ENCODE results near the gene ADAMTS13. TPM values are rescaled to one million over a fixed set of nuclear protein-coding genes. Genes with fewer than 3 reads are reported as not detected.

ADAMTS13 gene
- total and polyA plus RNA-seq, 2 donors (not counting 1 experiment from before 2014, with no cell fraction given) = 0.78 to 3.1 TPM

- Histone ChIP-seq H3K79me2 (ENCODE audit: control insufficient read depth, insufficient read depth, low read length) (no peaks in the 10 kb centered on the region), H3K4me2 (ENCODE audit: extremely low read depth, insufficient read depth, low read length) (no peak overlapping the region)
- TF ChIP-seq EZH2 (IDR thresholded peaks at IDR 0.05; ENCODE audit: low read length, missing control alignments) = no peak
- TF ChIP-seq, protein P1, sequence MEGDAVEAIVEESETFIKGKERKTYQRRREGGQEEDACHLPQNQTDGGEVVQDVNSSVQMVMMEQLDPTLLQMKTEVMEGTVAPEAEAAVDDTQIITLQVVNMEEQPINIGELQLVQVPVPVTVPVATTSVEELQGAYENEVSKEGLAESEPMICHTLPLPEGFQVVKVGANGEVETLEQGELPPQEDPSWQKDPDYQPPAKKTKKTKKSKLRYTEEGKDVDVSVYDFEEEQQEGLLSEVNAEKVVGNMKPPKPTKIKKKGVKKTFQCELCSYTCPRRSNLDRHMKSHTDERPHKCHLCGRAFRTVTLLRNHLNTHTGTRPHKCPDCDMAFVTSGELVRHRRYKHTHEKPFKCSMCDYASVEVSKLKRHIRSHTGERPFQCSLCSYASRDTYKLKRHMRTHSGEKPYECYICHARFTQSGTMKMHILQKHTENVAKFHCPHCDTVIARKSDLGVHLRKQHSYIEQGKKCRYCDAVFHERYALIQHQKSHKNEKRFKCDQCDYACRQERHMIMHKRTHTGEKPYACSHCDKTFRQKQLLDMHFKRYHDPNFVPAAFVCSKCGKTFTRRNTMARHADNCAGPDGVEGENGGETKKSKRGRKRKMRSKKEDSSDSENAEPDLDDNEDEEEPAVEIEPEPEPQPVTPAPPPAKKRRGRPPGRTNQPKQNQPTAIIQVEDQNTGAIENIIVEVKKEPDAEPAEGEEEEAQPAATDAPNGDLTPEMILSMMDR (conservative IDR thresholded peaks at IDR 0.05 in 1 of 2, IDR thresholded peaks at IDR 0.05 in 1 of 2; ENCODE audit: low read depth in 1 of 2, low read length in 2 of 2) = no peak
Measured at GRCh38 chr9:133496861-133497842, 75.0 kb downstream of the ADAMTS13 start.

GRCh38 chr9:133499132-133499891, 77.1 kb downstream of the ADAMTS13 start:
- Histone ChIP-seq H3K36me3 (ENCODE audit: control insufficient read depth, insufficient read depth, low read length) (no peaks in the 10 kb centered on the region), H3K27ac (ENCODE audit: insufficient read depth, low read length) (no peak overlapping the region), H2AFZ (ENCODE audit: low read length) (no peak overlapping the region), H3K27me3 (ENCODE audit: control insufficient read depth, insufficient read depth, low read length) (peaks cover 25% of the 10 kb centered on the region), H3K4me1 (ENCODE audit: control insufficient read depth, extremely low read depth, insufficient read depth, low read length) (no peaks in the 10 kb centered on the region), H4K20me1 (ENCODE audit: control insufficient read depth, extremely low read depth, insufficient read depth, low read length) (no peaks in the 10 kb centered on the region), H3K9ac (ENCODE audit: insufficient read depth, low read length) (no peak overlapping the region), H3K79me2 (ENCODE audit: control insufficient read depth, insufficient read depth, low read length) (no peaks in the 10 kb centered on the region), H3K4me3 (replicated peaks in 1 of 4; ENCODE audit: control extremely low read depth in 1 of 4, insufficient read depth in 1 of 4, low read depth in 3 of 4, low read length in 4 of 4) (no peak overlapping the region), H3K9me3 (ENCODE audit: control insufficient read depth, insufficient read depth, low read depth, low read length) (no peaks in the 10 kb centered on the region), H3K4me2 (ENCODE audit: extremely low read depth, insufficient read depth, low read length) (no peak overlapping the region)
- TF ChIP-seq, protein P1 (conservative IDR thresholded peaks at IDR 0.05 in 1 of 2, IDR thresholded peaks at IDR 0.05 in 1 of 2; ENCODE audit: low read depth in 1 of 2, low read length in 2 of 2) = peak in 1 of 2 donors; percentile 12
- TF ChIP-seq EZH2 (IDR thresholded peaks at IDR 0.05; ENCODE audit: low read length, missing control alignments) = no peak
- no peak for DNase-seq (ENCODE audit: low read depth in 2 of 2)

More at GRCh38 chr9:133496861-133497842, 75.0 kb downstream of the ADAMTS13 start:
- Histone ChIP-seq H4K20me1 (ENCODE audit: control insufficient read depth, extremely low read depth, insufficient read depth, low read length) (no peaks in the 10 kb centered on the region), H3K27ac (ENCODE audit: insufficient read depth, low read length) (no peak overlapping the region), H3K4me3 (replicated peaks in 1 of 4; ENCODE audit: control extremely low read depth in 1 of 4, insufficient read depth in 1 of 4, low read depth in 3 of 4, low read length in 4 of 4) (no peak overlapping the region), H2AFZ (ENCODE audit: low read length) (no peak overlapping the region), H3K36me3 (ENCODE audit: control insufficient read depth, insufficient read depth, low read length) (no peaks in the 10 kb centered on the region), H3K4me1 (ENCODE audit: control insufficient read depth, extremely low read depth, insufficient read depth, low read length) (peaks cover 3% of the 10 kb centered on the region), H3K9me3 (ENCODE audit: control insufficient read depth, insufficient read depth, low read depth, low read length) (no peaks in the 10 kb centered on the region), H3K9ac (ENCODE audit: insufficient read depth, low read length) (no peak overlapping the region), H3K27me3 (ENCODE audit: control insufficient read depth, insufficient read depth, low read length) (peaks cover 25% of the 10 kb centered on the region)
- DNase-seq (ENCODE audit: low read depth in 2 of 2) = no peak

- TF ChIP-seq, protein P1 (conservative IDR thresholded peaks at IDR 0.05 in 1 of 2, IDR thresholded peaks at IDR 0.05 in 1 of 2; ENCODE audit: low read depth in 1 of 2, low read length in 2 of 2) = no peak
- TF ChIP-seq EZH2 (IDR thresholded peaks at IDR 0.05; ENCODE audit: low read length, missing control alignments) = no peak
- peaks cover 25% of the 10 kb centered on the region for H3K27me3 ChIP-seq (ENCODE audit: control insufficient read depth, insufficient read depth, low read length)
Measured at GRCh38 chr9:133499892-133500270, 77.7 kb downstream of the ADAMTS13 start.

More at GRCh38 chr9:133499892-133500270, 77.7 kb downstream of the ADAMTS13 start:
- DNase-seq (ENCODE audit: low read depth in 2 of 2) = no peak
- Histone ChIP-seq H4K20me1 (ENCODE audit: control insufficient read depth, extremely low read depth, insufficient read depth, low read length) (no peaks in the 10 kb centered on the region), H3K36me3 (ENCODE audit: control insufficient read depth, insufficient read depth, low read length) (no peaks in the 10 kb centered on the region), H3K79me2 (ENCODE audit: control insufficient read depth, insufficient read depth, low read length) (no peaks in the 10 kb centered on the region), H3K9ac (ENCODE audit: insufficient read depth, low read length) (no peak overlapping the region), H3K9me3 (ENCODE audit: control insufficient read depth, insufficient read depth, low read depth, low read length) (no peaks in the 10 kb centered on the region), H3K4me3 (replicated peaks in 1 of 4; ENCODE audit: control extremely low read depth in 1 of 4, insufficient read depth in 1 of 4, low read depth in 3 of 4, low read length in 4 of 4) (no peak overlapping the region), H2AFZ (ENCODE audit: low read length) (no peak overlapping the region), H3K27ac (ENCODE audit: insufficient read depth, low read length) (no peak overlapping the region), H3K4me1 (ENCODE audit: control insufficient read depth, extremely low read depth, insufficient read depth, low read length) (no peaks in the 10 kb centered on the region), H3K4me2 (ENCODE audit: extremely low read depth, insufficient read depth, low read length) (no peak overlapping the region)
